Chondrocyte (in vitro differentiated cells): Measurements from ENCODE around the gene ATF7IP. TPM values are rescaled to one million over a fixed set of nuclear protein-coding genes. Genes with fewer than 3 reads are reported as not detected.

Source experiments
- DNase-seq: peaks from one replicate; pipeline ENCODE4 v3.0.0; 2021; ENCODE audit warnings: mixed read lengths, low spot score
- H3K27ac Mint-ChIP-seq: one replicate; pipeline ENCODE4 v1.8.0; 2021; ENCODE audit warnings: mild to moderate bottlenecking, moderate library complexity, mixed read lengths; ENCODE audit not compliant: unreplicated experiment
- H3K27me3 Mint-ChIP-seq: 2 replicates; pipeline ENCODE4 v1.8.0; 2021; ENCODE audit warnings: low read depth, mixed read lengths
- H3K36me3 Mint-ChIP-seq: 2 replicates; pipeline ENCODE4 v1.8.0; 2021; ENCODE audit warnings: low read depth, mixed read lengths
- H3K4me1 Mint-ChIP-seq: 2 replicates; pipeline ENCODE4 v1.8.0; 2021; ENCODE audit warnings: low read depth, mild to moderate bottlenecking, mixed read lengths
- H3K4me3 Mint-ChIP-seq: one replicate; pipeline ENCODE4 v1.8.0; 2021; ENCODE audit warnings: mild to moderate bottlenecking, moderate library complexity, mixed read lengths; ENCODE audit not compliant: unreplicated experiment
- H3K9me3 Mint-ChIP-seq: 2 replicates; pipeline ENCODE4 v1.8.0; 2021; ENCODE audit warnings: low read depth, mixed read lengths
- CTCF ChIP-seq: fragments of 200-600 bp; sonication (generic); IDR thresholded peaks from 2 replicates; pipeline ENCODE4 v1.5.0; 2021; ENCODE audit warnings: antibody characterized with exemption, mild to moderate bottlenecking, moderate library complexity
- total RNA-seq: library from RNA; stranded (reverse); gene quantifications from 3 replicates; pipeline ENCODE4 v1.2.1, GENCODE V29; 2021

ATF7IP gene
- total RNA-seq, 1 donor from 2014 or later, result 45.9 TPM

GRCh38 chr12:14525964-14526363 lies 160.5 kb downstream of the ATF7IP start:
- H3K36me3 Mint-ChIP-seq, result peaks cover 13% of the 10 kb centered on the region
- H3K4me1 Mint-ChIP-seq, result no peaks in the 10 kb centered on the region
- H3K4me3 Mint-ChIP-seq, result no peak overlapping the region
- H3K9me3 Mint-ChIP-seq, result peaks cover 42% of the 10 kb centered on the region
- no peaks in the 10 kb centered on the region for H3K27me3 Mint-ChIP-seq
- H3K27ac Mint-ChIP-seq, result no peak overlapping the region
- no peak for DNase-seq
- TF ChIP-seq CTCF, result no peak

GRCh38 chr12:14532152-14532551 lies 166.7 kb downstream of the ATF7IP start:
- no peak overlapping the region for H3K27ac Mint-ChIP-seq

GRCh38 chr12:14537088-14537487 lies 171.6 kb downstream of the ATF7IP start:
- Mint-ChIP-seq H3K27me3 (no peaks in the 10 kb centered on the region), H3K27ac (no peak overlapping the region), H3K4me3 (no peak overlapping the region), H3K4me1 (no peaks in the 10 kb centered on the region), H3K9me3 (peaks cover 2% of the 10 kb centered on the region), H3K36me3 (peaks cover 1% of the 10 kb centered on the region)
- TF ChIP-seq CTCF, result no peak
- DNase-seq, result no peak

More at GRCh38 chr12:14532152-14532551, 166.7 kb downstream of the ATF7IP start:
- Mint-ChIP-seq H3K27me3 (no peaks in the 10 kb centered on the region), H3K4me3 (no peak overlapping the region), H3K4me1 (no peaks in the 10 kb centered on the region), H3K36me3 (no peaks in the 10 kb centered on the region), H3K9me3 (peaks cover 2% of the 10 kb centered on the region)
- no peak for DNase-seq
- no peak for TF ChIP-seq CTCF

- Mint-ChIP-seq H3K4me3 (no peak overlapping the region), H3K9me3 (no peaks in the 10 kb centered on the region), H3K36me3 (peaks cover 1% of the 10 kb centered on the region), H3K27ac (no peak overlapping the region), H3K27me3 (no peaks in the 10 kb centered on the region), H3K4me1 (no peaks in the 10 kb centered on the region)
- DNase-seq, result no peak
- no peak for TF ChIP-seq CTCF
Observed at GRCh38 chr12:14540801-14541462, 175.4 kb downstream of the ATF7IP start.

- no peaks in the 10 kb centered on the region for H3K9me3 Mint-ChIP-seq
- no peak for TF ChIP-seq CTCF
- no peaks in the 10 kb centered on the region for H3K27me3 Mint-ChIP-seq
- no peaks in the 10 kb centered on the region for H3K4me1 Mint-ChIP-seq
- no peak overlapping the region for H3K27ac Mint-ChIP-seq
- H3K36me3 Mint-ChIP-seq, result no peaks in the 10 kb centered on the region
- no peak for DNase-seq
- H3K4me3 Mint-ChIP-seq, result no peak overlapping the region
Observed at GRCh38 chr12:14545144-14546124, 180.0 kb downstream of the ATF7IP start.
